Inflammatory macrophage (primary cell): ENCODE data around the gene DES.

Source experiments
- DNase-seq, 2 donors: peaks; one replicate each; pipeline ENCODE4 v3.0.0-alpha.2; 2020 to 2022

DES gene

GRCh38 chr2:219475697-219476651 lies 57.8 kb downstream of the DES start:
- peak; percentile 54 to 63 for DNase-seq
